HG03103 (cell line): Measurements from ENCODE around the gene ASTE1.
"Not testable (repeated sequence)": the region's sequence is repeated elsewhere in the genome, so short reads cannot be mapped to it uniquely, and the experiment has no call there.

Experiments used
- ATAC-seq: cut with Tn5 transposase; IDR thresholded peaks from one replicate; pipeline ENCODE4 v1.9.1; 2021; ENCODE audit warnings: low read depth; ENCODE audit not compliant: unreplicated experiment

ASTE1 gene, protein sequence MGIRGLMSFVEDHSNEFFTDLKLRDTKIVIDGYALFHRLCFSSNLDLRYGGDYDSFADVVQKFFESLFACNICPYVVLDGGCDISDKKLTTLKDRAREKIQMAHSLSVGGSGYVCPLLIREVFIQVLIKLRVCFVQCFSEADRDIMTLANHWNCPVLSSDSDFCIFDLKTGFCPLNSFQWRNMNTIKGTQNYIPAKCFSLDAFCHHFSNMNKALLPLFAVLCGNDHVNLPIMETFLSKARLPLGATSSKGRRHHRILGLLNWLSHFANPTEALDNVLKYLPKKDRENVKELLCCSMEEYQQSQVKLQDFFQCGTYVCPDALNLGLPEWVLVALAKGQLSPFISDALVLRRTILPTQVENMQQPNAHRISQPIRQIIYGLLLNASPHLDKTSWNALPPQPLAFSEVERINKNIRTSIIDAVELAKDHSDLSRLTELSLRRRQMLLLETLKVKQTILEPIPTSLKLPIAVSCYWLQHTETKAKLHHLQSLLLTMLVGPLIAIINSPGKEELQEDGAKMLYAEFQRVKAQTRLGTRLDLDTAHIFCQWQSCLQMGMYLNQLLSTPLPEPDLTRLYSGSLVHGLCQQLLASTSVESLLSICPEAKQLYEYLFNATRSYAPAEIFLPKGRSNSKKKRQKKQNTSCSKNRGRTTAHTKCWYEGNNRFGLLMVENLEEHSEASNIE

GRCh38 chr3:131026321-131027151, at the start of gene ASTE1, which contains the start of gene NEK11:
TSS of gene ASTE1 (minus strand) at chr3:131026825. CDS start at chr3:131025306, 1,519 bp downstream.
TSS of gene NEK11 (plus strand) at chr3:131026877. CDS start at chr3:131029709, 2,832 bp downstream.
- ATAC-seq, result peak; percentile 98

GRCh38 chr3:131075632-131076328, 49.2 kb upstream of the ASTE1 start:
- no peak for ATAC-seq

- no peak for ATAC-seq
Observed at GRCh38 chr3:131072845-131073244, 46.2 kb upstream of the ASTE1 start.

DNA sequence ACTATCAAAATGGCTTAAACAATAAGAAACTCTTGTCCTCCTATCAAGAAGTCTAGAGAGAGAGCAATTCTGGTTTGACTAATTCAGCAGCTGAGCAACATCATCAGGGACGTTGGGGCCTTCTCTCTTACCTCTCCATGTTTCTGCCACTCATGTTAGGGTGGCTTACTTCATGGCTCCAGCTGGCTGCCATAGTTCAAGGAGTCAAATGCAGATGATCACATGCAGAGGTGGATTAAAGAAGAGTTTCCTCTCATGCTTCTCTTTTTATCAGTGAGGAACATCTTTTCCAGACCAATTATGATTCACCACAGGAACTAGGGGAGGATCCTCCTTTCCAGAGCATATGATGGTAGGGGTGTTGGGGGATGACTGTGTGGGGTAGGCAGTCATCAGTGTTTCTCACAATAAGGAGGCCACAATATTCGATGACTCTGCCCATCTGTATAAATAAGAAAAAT, 45.5 kb upstream of the ASTE1 start:
- no peak for ATAC-seq

DNA sequence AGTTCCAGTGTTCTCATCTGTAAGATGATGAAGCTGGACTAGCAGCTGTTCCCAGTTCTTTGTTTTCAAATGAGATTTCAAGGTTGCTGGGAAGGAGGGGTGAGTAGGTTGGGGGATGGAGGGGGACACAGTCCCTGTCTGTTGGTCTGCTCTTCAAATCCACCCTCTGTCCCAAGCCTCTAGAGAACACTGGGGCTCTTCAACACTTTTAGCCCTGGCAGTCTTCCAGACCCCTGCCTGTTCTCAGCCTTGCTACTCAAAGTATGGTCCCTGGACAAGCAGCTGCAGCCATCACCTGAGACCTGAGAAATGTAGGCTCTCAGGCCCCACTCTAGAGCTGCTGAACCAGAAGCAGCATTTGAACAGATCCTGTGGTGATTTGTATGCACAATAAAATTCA, 41.4 kb upstream of the ASTE1 start:
- no peak for ATAC-seq

- ATAC-seq, result no peak
Observed at GRCh38 chr3:131053043-131053859, 26.6 kb upstream of the ASTE1 start.

GRCh38 chr3:131050001-131050400, 23.4 kb upstream of the ASTE1 start:
- ATAC-seq, result no peak

DNA sequence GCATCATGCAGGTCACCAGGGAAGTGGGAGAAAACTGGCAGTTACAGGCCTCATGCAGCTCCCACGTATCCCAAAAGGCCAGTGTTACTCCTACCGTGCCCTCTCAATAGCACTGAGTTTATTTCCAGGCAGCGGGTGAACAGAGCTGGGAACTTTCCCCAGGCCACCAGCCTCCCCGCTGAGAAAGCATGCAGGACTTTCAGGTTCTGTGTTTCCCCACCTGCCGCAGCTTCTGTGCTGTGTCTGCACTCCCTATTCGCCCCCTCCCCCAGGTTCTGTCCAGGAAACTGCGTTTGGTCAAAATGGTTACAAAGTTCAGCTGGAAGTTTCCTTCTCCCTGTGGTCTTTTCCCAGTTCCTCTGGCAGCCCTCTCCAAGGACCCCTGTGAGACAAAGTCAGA, 21.4 kb upstream of the ASTE1 start:
- no peak for ATAC-seq

DNA sequence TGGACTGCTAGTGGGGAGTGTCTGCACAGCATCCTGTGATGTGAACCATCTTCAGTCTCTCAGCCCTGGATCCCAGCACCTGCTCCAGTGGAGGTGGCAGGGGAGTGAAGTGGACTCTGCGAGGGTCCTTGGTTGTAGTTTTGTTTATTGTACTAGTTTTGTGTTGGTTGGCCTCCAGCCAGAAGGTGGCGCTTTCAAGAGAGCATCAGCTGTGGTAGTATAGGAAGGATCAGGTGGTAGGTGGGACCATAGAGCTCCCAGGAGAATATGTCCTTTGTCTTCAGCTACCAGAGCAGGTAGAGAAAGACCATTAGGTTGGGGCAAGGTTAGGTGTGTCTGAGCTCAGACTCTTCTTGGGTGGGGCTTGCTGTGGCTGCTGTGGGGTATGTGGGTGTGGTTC, 21.0 kb upstream of the ASTE1 start:
- ATAC-seq, result no peak

DNA sequence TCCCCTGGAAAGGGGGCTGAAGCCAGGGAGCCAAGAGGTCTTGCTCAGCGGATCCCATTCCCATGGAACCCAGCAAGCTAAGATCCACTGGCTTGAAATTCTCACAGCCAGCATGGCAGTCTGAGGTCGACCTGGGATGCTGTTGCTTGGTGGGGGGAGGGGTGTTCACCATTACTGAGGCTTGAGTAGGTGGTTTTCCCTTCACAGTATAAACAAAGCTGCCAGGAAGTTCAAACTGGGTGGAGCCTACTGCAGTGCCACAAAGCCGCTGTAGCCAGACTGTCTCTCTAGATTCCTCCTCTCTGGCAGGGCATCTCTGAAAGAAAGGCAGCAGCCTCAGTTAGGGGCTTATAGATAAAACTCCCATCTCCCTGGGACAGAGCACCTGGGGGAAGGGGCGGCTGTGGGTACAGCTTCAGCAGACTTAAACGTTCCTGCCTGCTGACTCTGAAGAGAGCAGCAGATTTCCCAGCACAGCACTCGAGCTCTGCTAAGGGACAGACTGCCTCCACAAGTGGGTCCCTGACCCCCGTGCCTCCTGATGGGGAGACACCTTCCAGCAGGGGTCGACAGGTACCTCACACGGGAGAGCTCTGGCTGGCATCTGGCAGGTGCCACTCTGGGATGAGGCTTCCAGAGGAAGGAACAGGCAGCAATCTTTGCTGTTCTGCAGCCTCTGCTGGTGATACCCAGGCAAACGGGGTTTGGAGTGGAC, 15.8 kb upstream of the ASTE1 start:
- not testable (repeated sequence) for ATAC-seq

DNA sequence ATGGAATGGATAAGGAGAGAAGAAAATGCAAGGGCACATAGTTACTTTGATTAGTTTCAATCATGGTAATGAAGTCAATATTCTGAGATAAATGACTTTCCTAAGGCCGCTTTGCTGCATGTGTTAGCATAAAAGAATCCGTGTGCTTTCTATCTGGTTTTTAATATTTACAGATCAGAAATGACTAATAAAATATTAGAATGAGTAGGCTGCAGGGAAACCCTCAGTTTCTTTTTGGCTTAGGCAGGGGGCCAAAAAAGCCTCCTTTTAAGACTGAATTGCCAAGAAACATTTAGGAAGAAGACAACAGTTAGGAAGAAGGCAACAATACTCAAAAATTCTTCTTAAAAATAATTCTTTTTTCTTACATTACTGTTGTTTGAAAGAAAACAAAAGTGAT, 11.7 kb upstream of the ASTE1 start:
- ATAC-seq, result no peak

DNA sequence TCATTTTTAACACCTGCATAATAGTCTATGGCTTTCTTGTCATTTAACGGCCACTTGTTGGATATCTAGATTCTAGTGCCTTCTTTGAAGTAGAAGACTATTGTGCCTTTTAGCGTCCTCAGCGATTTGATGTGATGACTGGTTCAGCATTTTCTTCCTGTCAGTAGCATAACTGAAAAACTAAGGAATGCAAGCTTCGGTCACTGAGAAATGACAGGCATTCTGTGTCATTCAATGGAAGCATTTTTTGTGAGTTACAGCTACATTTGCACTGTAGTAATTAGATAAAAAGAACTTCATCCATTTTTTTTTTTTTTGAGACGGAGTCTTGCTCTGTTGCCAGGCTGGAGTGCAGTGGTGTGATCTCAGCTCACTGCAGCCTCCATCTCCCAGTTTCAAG, 10.4 kb upstream of the ASTE1 start:
- no peak for ATAC-seq

GRCh38 chr3:131036200-131036816, 9.7 kb upstream of the ASTE1 start:
- ATAC-seq, result no peak

- ATAC-seq, result peak; percentile 54
Observed at GRCh38 chr3:131033480-131034080, 7.0 kb upstream of the ASTE1 start.

DNA sequence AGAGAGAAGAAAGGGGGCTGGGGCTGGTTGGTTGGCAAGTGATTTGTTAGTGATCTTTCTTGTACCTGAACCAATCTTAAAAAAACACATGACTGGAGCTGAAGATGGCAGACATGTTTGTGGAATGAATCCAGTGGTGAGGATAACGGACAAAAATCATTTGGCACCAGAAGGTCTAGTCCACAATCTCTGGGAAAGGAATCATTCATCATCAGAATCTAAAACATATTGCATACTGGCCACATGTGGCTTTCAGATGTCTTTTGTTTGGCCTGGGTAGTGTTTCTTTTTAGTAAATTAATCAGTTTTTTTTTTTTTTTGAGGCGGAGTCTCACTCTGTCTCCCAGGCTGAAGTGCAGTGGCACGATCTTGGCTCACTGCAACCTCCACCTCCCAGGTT, 5.0 kb upstream of the ASTE1 start:
- ATAC-seq, result no peak

GRCh38 chr3:131028844-131029243, 2.2 kb upstream of the ASTE1 start:
- no peak for ATAC-seq

DNA sequence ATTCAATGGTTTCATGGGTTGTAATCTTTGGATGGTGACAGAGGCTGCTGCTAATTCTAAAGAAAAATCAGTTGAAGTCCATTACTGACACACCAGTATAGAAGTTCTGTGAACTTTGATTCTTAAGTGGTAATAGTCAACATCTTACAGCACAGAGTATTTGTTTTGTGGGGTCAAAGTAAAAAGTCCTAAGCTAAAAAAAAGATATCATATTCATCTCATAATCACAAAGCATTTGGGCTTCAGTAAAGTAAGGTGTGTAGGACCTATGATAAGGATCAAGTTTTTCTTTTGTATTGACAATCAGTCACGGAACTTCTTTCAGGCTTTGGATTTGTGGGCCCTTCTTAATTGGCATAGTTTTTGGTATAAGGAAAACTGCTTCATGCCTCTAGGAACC, 1.1 kb downstream of the ASTE1 start:
- ATAC-seq, result no peak

GRCh38 chr3:131020122-131020693, 6.4 kb downstream of the ASTE1 start:
- no peak for ATAC-seq
